ENCODE measurements around the gene KCNT2.
"Not testable (repeated sequence)": the region's sequence is repeated elsewhere in the genome, so short reads cannot be mapped to it uniquely, and the experiment has no call there.

The KCNT2 gene

GRCh38 chr1:196302420-196302819, 305.8 kb downstream of the KCNT2 start:
- Histone ChIP-seq H3K4me3 (replicated peaks; ENCODE audit: low read depth, low read length) (no peak overlapping the region), H3K27me3 (replicated peaks; ENCODE audit: control insufficient read depth, insufficient read depth, low read length) (no peaks in the 10 kb centered on the region), H3K36me3 (ENCODE audit: control insufficient read depth, insufficient read depth, low read length) (no peaks in the 10 kb centered on the region)
- DNase-seq (ENCODE audit: extremely low read depth, insufficient read length) = no peak
- TF ChIP-seq CTCF (IDR thresholded peaks at IDR 0.05; ENCODE audit: insufficient read depth, low read length, poor library complexity, severe bottlenecking) = no peak

GRCh38 chr1:196295766-196296165, 312.5 kb downstream of the KCNT2 start:
- TF ChIP-seq CTCF (IDR thresholded peaks at IDR 0.05; ENCODE audit: insufficient read depth, low read length, poor library complexity, severe bottlenecking) = no peak
- DNase-seq (ENCODE audit: extremely low read depth, insufficient read length) = no peak

DNA sequence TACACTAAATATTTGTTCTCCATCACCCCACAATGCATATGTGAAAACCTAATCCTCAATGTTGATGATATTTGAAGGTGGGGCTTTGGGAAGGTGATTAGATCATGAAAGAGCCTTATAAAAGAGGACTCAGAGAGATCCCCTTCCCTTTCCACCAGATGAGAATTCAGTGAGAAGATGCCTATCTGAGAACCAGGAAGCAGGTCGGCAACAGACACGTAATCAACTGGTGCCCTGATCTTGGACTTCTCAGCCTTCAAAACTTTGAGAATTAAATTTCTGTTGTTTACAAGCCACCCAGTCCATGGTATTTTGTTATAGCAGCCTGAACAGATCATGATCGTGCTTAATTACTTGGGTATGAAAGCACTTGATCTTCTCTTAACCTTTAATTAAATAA, 329.4 kb downstream of the KCNT2 start:
- Histone ChIP-seq H3K27me3 (replicated peaks; ENCODE audit: control insufficient read depth, insufficient read depth, low read length) (no peaks in the 10 kb centered on the region), H3K4me3 (replicated peaks; ENCODE audit: low read depth, low read length) (no peak overlapping the region), H3K36me3 (ENCODE audit: control insufficient read depth, insufficient read depth, low read length) (no peaks in the 10 kb centered on the region)
- no peak for DNase-seq (ENCODE audit: extremely low read depth, insufficient read length)
- TF ChIP-seq CTCF (IDR thresholded peaks at IDR 0.05; ENCODE audit: insufficient read depth, low read length, poor library complexity, severe bottlenecking) = no peak

More at GRCh38 chr1:196295766-196296165, 312.5 kb downstream of the KCNT2 start:
- H3K36me3 ChIP-seq (ENCODE audit: control insufficient read depth, insufficient read depth, low read length) = no peaks in the 10 kb centered on the region
- no peaks in the 10 kb centered on the region for H3K27me3 ChIP-seq (replicated peaks; ENCODE audit: control insufficient read depth, insufficient read depth, low read length)
- no peak overlapping the region for H3K4me3 ChIP-seq (replicated peaks; ENCODE audit: low read depth, low read length)

- H3K4me3 ChIP-seq (replicated peaks; ENCODE audit: low read depth, low read length) = no peak overlapping the region
- DNase-seq (ENCODE audit: extremely low read depth, insufficient read length) = no peak
- TF ChIP-seq CTCF (IDR thresholded peaks at IDR 0.05; ENCODE audit: insufficient read depth, low read length, poor library complexity, severe bottlenecking) = no peak
- no peaks in the 10 kb centered on the region for H3K27me3 ChIP-seq (replicated peaks; ENCODE audit: control insufficient read depth, insufficient read depth, low read length)
- H3K36me3 ChIP-seq (ENCODE audit: control insufficient read depth, insufficient read depth, low read length) = no peaks in the 10 kb centered on the region
Measured at GRCh38 chr1:196277860-196278259, 330.4 kb downstream of the KCNT2 start.

DNA sequence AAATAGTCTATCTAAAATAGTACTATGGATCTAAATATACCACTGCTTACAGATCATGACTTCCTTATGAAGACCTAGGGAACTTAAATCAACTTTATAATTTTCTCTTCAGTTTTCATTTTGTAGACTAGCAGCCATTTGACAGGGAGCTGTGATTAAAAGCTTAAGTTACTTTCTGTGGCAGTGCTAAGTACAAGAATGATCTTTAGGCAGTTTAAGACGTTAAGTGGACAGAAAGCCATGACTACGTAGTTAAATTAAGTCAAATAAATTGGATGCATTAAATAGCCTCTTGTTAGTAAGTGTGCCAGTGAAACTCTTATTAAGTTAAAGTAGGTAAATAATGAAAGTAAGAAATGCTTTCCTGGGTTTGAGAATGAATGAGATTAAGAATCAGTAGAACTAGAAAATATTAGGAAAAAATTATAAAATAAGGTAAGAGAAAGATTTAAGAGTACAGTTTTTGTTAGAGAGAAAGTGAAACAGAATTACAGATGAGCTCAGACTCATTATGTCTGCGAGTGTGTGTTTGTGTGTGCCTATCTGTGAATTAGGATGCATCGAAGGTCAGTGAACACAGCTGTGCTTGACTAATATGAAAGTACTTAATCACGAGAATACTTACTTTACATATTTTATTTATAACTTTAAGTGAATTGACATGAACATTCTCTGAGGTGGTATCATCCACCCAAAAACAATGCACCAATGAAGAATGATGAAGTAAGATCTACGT, 336.9 kb downstream of the KCNT2 start:
- TF ChIP-seq CTCF (IDR thresholded peaks at IDR 0.05; ENCODE audit: insufficient read depth, low read length, poor library complexity, severe bottlenecking) = no peak
- H3K4me3 ChIP-seq (replicated peaks; ENCODE audit: low read depth, low read length) = no peak overlapping the region
- no peaks in the 10 kb centered on the region for H3K27me3 ChIP-seq (replicated peaks; ENCODE audit: control insufficient read depth, insufficient read depth, low read length)
- H3K36me3 ChIP-seq (ENCODE audit: control insufficient read depth, insufficient read depth, low read length) = no peaks in the 10 kb centered on the region
- DNase-seq (ENCODE audit: extremely low read depth, insufficient read length) = no peak

GRCh38 chr1:196263086-196263485, 345.2 kb downstream of the KCNT2 start:
- not testable (repeated sequence) for DNase-seq (ENCODE audit: extremely low read depth, insufficient read length); H3K27me3 ChIP-seq (replicated peaks; ENCODE audit: control insufficient read depth, insufficient read depth, low read length); H3K4me3 ChIP-seq (replicated peaks; ENCODE audit: low read depth, low read length); H3K36me3 ChIP-seq (ENCODE audit: control insufficient read depth, insufficient read depth, low read length)

Data from GM06990 (cell line).